Stimulated activated CD4-positive, alpha-beta T cell treated with anti-CD3 and anti-CD28 coated beads, TNF-alpha, amount 100 ng/mL, for 48 hours (primary cell): ENCODE results near the gene S100A2.
"Not testable (repeated sequence)": the region's sequence is repeated elsewhere in the genome, so short reads cannot be mapped to it uniquely, and the experiment has no call there.

Source experiments
- DNase-seq, 3 donors: peaks; one replicate each; pipeline ENCODE4 v3.0.0-alpha.2; 2020; ENCODE audit warnings: low read depth in 3 of 3

Gene S100A2

GRCh38 chr1:153563991-153564390 lies 1.7 kb downstream of the S100A2 start:
- no peak for DNase-seq

GRCh38 chr1:153563483-153563901 lies 2.2 kb downstream of the S100A2 start:
- no peak for DNase-seq

- DNase-seq, result not testable (repeated sequence)
Observed at GRCh38 chr1:153562021-153562420, 3.6 kb downstream of the S100A2 start.

- no peak for DNase-seq
Observed at GRCh38 chr1:153561466-153561985, 4.1 kb downstream of the S100A2 start.

- no peak for DNase-seq
Observed at GRCh38 chr1:153560771-153561465, 4.7 kb downstream of the S100A2 start.

GRCh38 chr1:153560241-153560640 lies 5.4 kb downstream of the S100A2 start:
- no peak for DNase-seq

GRCh38 chr1:153557877-153558276 lies 7.8 kb downstream of the S100A2 start:
- DNase-seq, result no peak

- no peak for DNase-seq
Observed at GRCh38 chr1:153556348-153556747, 9.3 kb downstream of the S100A2 start.

- DNase-seq, result no peak
Observed at GRCh38 chr1:153553830-153554541, 11.7 kb downstream of the S100A2 start.

- no peak for DNase-seq
Observed at GRCh38 chr1:153553096-153553495, 12.5 kb downstream of the S100A2 start.

- DNase-seq, result no peak
Observed at GRCh38 chr1:153552335-153552734, 13.3 kb downstream of the S100A2 start.

- DNase-seq, result no peak
Observed at GRCh38 chr1:153550827-153551500, 14.7 kb downstream of the S100A2 start.

GRCh38 chr1:153550398-153550758 lies 15.3 kb downstream of the S100A2 start:
- DNase-seq, result no peak

GRCh38 chr1:153549741-153550397 lies 15.8 kb downstream of the S100A2 start:
- no peak for DNase-seq

GRCh38 chr1:153548722-153549688 lies 16.6 kb downstream of the S100A2 start, which contains the start of gene S100A3:
Gene S100A3, minus strand, starts transcription at chr1:153549258. Its CDS starts 773 bp downstream, at chr1:153548485.
- no peak for DNase-seq

GRCh38 chr1:153547560-153548551 lies 17.8 kb downstream of the S100A2 start:
- DNase-seq, result no peak

GRCh38 chr1:153546796-153547559 lies 18.7 kb downstream of the S100A2 start:
- DNase-seq, result no peak

GRCh38 chr1:153546371-153546770 lies 19.3 kb downstream of the S100A2 start:
- DNase-seq, result no peak
